Endodermal cell (in vitro differentiated cells): ENCODE results near the gene DYTN. TPM values are rescaled to one million over a fixed set of nuclear protein-coding genes. Genes with fewer than 3 reads are reported as not detected.

ENCODE experiments used
- DNase-seq: peaks from one replicate; pipeline ENCODE4 v3.0.0-alpha.2; 2017
- H3K27ac ChIP-seq: 2 replicates; pipeline ENCODE4 v1.5.1; 2013; ENCODE audit warnings: mild to moderate bottlenecking, low read depth, low read length, moderate library complexity
- H3K27me3 ChIP-seq: 2 replicates; pipeline ENCODE4 v1.6.1; 2013; ENCODE audit warnings: mild to moderate bottlenecking, low read length, moderate library complexity; ENCODE audit not compliant: insufficient read depth, control insufficient read depth, poor library complexity, severe bottlenecking
- H3K36me3 ChIP-seq: 2 replicates; pipeline ENCODE4 v1.7.0; 2013; ENCODE audit warnings: mild to moderate bottlenecking, low read length, moderate library complexity; ENCODE audit not compliant: control insufficient read depth, insufficient read depth
- H3K4me1 ChIP-seq: one replicate; pipeline ENCODE4 v1.7.0; 2013; ENCODE audit warnings: low read length; ENCODE audit not compliant: control insufficient read depth, insufficient read depth
- H3K4me3 ChIP-seq: 2 replicates; pipeline ENCODE4 v1.5.1; 2013; ENCODE audit warnings: mild to moderate bottlenecking, low read length, moderate library complexity
- H3K9ac ChIP-seq: 2 replicates; pipeline ENCODE4 v1.6.1; 2013; ENCODE audit warnings: mild to moderate bottlenecking, low read length, moderate library complexity; ENCODE audit not compliant: poor library complexity, severe bottlenecking; ENCODE audit errors: extremely low read depth
- H3K9me3 ChIP-seq: 2 replicates; pipeline ENCODE4 v1.6.1; 2013; ENCODE audit warnings: mild to moderate bottlenecking, low read length, moderate library complexity; ENCODE audit not compliant: control insufficient read depth
- H3K27ac Mint-ChIP-seq: 2 replicates; pipeline ENCODE4 v1.8.0; 2020; ENCODE audit warnings: mixed read lengths
- H3K27me3 Mint-ChIP-seq: 2 replicates; pipeline ENCODE4 v1.8.0; 2021; ENCODE audit warnings: mild to moderate bottlenecking, mixed read lengths; ENCODE audit not compliant: insufficient read depth
- H3K36me3 Mint-ChIP-seq: 2 replicates; pipeline ENCODE4 v1.8.0; 2020; ENCODE audit warnings: low read depth, mixed read lengths
- H3K4me1 Mint-ChIP-seq: 2 replicates; pipeline ENCODE4 v1.8.0; 2020; ENCODE audit warnings: mixed read lengths
- H3K4me3 Mint-ChIP-seq: 2 replicates; pipeline ENCODE4 v1.8.0; 2020; ENCODE audit warnings: mild to moderate bottlenecking, moderate library complexity, mixed read lengths
- H3K9me3 Mint-ChIP-seq: 2 replicates; pipeline ENCODE4 v1.8.0; 2020; ENCODE audit warnings: mild to moderate bottlenecking, mixed read lengths
- WGBS, 2 experiments: methylation state at CpG; one replicate each; pipeline versions ENCODE4 v1.1.5 to v1.1.7; 2013; ENCODE audit warnings: missing lambda C conversion rate in 2 of 2, mixed read lengths in 1 of 2; ENCODE audit not compliant: insufficient coverage in 1 of 2, insufficient read length in 1 of 2; 5-methylcytosine and 5-hydroxymethylcytosine counted together
- total RNA-seq, 2 donors: library from RNA; stranded (reverse); fragmentation: NEBNext Ultra II Directional in 1 of 2; extraction: Animal tissue kit (Norgen Biotek cat#: 25700) in 1 of 2; gene quantifications; 2 replicates in 1 of 2; 3 replicates in 1 of 2; pipeline ENCODE4 v1.2.1, GENCODE V29; 2021
- TF ChIP-seq, protein P1 (sequence below): fragments of 200-600 bp; sonication (generic); conservative IDR thresholded peaks from 2 replicates; pipeline ENCODE4 v1.5.0; 2021; ENCODE audit warnings: antibody characterized with exemption, mild to moderate bottlenecking

Gene DYTN
- total RNA-seq, 2 donors from 2014 or later, result not detected

- H3K27ac ChIP-seq, result no peak overlapping the region
- no peaks in the 10 kb centered on the region for H3K4me1 Mint-ChIP-seq
- no peaks in the 10 kb centered on the region for H3K27me3 Mint-ChIP-seq
- H3K9me3 Mint-ChIP-seq, result no peaks in the 10 kb centered on the region
- no peak for DNase-seq
- 88 to 91% methylated on average over 1 to 2 of the region's 2 CpGs for WGBS, 2 experiments
- no peaks in the 10 kb centered on the region for H3K9me3 ChIP-seq
- H3K4me3 ChIP-seq, result no peak overlapping the region
- H3K4me1 ChIP-seq, result no peaks in the 10 kb centered on the region
- no peak overlapping the region for H3K27ac Mint-ChIP-seq
- no peaks in the 10 kb centered on the region for H3K36me3 Mint-ChIP-seq
- TF ChIP-seq, protein P1, sequence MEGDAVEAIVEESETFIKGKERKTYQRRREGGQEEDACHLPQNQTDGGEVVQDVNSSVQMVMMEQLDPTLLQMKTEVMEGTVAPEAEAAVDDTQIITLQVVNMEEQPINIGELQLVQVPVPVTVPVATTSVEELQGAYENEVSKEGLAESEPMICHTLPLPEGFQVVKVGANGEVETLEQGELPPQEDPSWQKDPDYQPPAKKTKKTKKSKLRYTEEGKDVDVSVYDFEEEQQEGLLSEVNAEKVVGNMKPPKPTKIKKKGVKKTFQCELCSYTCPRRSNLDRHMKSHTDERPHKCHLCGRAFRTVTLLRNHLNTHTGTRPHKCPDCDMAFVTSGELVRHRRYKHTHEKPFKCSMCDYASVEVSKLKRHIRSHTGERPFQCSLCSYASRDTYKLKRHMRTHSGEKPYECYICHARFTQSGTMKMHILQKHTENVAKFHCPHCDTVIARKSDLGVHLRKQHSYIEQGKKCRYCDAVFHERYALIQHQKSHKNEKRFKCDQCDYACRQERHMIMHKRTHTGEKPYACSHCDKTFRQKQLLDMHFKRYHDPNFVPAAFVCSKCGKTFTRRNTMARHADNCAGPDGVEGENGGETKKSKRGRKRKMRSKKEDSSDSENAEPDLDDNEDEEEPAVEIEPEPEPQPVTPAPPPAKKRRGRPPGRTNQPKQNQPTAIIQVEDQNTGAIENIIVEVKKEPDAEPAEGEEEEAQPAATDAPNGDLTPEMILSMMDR, result no peak
- H3K27me3 ChIP-seq, result no peaks in the 10 kb centered on the region
- H3K36me3 ChIP-seq, result no peaks in the 10 kb centered on the region
- H3K9ac ChIP-seq, result no peak overlapping the region
- no peak overlapping the region for H3K4me3 Mint-ChIP-seq
These were observed 15.1 kb upstream of the DYTN start for GRCh38 chr2:206733341-206733740.

DNA sequence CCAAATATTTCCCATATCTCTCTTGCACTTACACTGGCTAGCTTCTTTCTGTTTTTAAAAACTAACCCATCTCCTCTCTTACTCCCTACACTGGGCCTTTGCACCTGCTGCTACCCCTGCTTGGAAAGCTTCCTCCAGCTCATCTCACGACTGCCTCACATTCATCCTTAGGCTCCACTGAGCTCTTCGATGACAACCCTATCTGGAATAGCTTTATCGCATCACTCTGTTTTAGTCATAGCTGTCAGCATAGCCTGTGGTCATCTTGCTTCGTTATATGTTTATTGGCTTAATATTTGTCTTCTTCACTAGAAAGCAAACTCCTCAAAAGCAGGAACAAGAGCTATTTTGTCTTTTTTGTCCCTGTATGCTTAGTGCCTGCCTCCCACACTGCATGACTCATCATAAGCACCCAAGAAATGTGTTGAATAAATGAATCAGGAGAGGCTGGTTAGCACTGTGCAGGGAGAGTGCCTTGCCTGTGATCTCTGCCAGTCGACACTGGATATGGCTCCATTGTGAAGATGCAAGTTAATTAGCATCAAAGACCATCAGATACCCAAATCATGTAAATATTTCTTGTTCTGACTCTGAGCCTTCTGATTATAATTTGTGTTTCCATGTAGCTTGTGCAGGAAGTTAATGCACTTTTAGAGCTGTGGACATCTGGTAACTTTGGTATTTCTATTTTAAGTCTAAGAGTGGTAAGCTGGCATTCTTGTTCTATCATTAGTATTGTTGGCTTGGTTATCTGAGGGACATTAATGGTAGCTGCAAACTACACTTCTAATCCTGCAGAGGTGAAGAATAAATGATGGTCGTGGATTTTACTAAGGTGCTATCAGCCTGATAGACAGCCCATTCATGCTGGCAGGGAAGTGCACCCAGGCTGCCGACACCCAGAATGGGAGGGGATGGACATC lies 10.3 kb upstream of the DYTN start:
- Histone ChIP-seq H3K36me3 (no peaks in the 10 kb centered on the region), H3K9me3 (no peaks in the 10 kb centered on the region), H3K27me3 (no peaks in the 10 kb centered on the region), H3K4me3 (no peak overlapping the region), H3K9ac (no peak overlapping the region), H3K4me1 (no peaks in the 10 kb centered on the region), H3K27ac (no peak overlapping the region)
- H3K27me3 Mint-ChIP-seq, result no peaks in the 10 kb centered on the region
- no peak overlapping the region for H3K4me3 Mint-ChIP-seq
- no peak overlapping the region for H3K27ac Mint-ChIP-seq
- 87 to 91% methylated on average over 6 to 7 of the region's 7 CpGs for WGBS, 2 experiments
- TF ChIP-seq, protein P1, result no peak
- no peaks in the 10 kb centered on the region for H3K36me3 Mint-ChIP-seq
- DNase-seq, result no peak
- H3K4me1 Mint-ChIP-seq, result no peaks in the 10 kb centered on the region
- H3K9me3 Mint-ChIP-seq, result no peaks in the 10 kb centered on the region

- TF ChIP-seq, protein P1, result no peak
- Histone ChIP-seq H3K9ac (no peak overlapping the region), H3K27ac (no peak overlapping the region), H3K4me1 (no peaks in the 10 kb centered on the region), H3K36me3 (no peaks in the 10 kb centered on the region), H3K9me3 (no peaks in the 10 kb centered on the region), H3K4me3 (no peak overlapping the region), H3K27me3 (no peaks in the 10 kb centered on the region)
- DNase-seq, result no peak
- WGBS, 2 experiments, result 89 to 94% methylated on average over 2 of the region's 2 CpGs
- Mint-ChIP-seq H3K4me3 (no peak overlapping the region), H3K27ac (no peak overlapping the region), H3K4me1 (no peaks in the 10 kb centered on the region), H3K27me3 (no peaks in the 10 kb centered on the region), H3K9me3 (peaks cover 2% of the 10 kb centered on the region), H3K36me3 (no peaks in the 10 kb centered on the region)
These were observed 9.1 kb upstream of the DYTN start for GRCh38 chr2:206727287-206727686.
